NCI-H1436 (cell line): ENCODE data around the gene UBA6.

ENCODE experiments used
- DNase-seq: peaks from one replicate; lab custom pipeline; 2025; lab: John Stamatoyannopoulos, UW

UBA6 gene

DNA sequence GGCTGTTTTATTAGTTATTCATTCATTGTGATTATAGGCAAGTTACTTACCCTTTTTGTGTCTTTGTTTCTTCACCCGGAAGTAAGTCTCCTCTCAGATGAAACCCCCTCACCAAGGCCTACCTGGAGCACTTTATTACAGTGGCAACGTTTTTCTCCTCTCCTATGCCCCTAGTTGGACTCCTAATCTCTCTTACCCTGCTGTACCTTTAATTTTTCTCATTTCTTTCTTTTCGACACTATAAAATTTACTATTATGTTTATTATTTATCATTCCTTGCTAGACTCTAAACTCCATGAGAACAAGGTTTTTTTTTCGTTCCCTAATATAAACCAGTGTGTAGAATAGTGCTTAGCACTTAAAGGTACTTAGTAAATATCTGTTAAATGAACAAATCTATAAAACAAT is 124.9 kb downstream of the UBA6 start:
- DNase-seq = no peak

DNA sequence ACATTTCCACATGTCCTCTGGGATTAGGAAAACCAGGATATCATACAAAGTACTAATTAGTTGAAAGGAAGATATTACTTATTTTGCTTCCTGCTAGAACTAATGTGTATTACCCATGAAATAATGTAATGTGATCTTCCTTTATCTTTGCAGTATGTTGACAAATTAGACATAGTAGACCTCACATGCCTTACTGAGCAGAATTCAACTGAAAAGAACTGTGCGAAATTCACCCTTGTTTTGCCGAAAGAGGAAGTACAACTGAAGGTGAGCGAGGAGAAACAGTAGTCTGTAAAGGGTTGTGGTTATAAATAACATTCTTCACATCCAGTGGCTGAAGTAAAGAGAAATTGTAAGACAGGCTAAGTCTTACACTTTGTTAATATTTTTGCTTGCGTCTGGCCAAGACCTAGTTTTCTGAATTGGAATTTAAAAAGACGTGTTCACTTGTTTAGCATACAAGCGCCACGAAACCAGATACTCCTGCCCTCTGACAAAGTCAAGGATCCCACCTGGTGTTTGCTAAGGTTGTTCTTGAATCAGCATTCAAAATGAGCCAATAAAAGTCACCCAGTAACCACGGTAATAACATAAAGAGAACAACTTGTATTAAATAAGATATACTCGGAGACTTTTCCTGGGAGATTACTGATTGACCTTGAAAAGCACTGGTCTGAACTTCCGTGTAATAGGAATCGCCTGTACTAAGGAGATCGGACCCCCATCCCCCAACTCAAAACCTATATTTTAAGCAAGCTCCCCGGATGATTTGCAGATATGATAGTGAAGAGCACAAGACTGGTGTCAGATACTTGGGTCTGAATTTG is 125.5 kb downstream of the UBA6 start:
- peak; percentile 73 for DNase-seq

DNA sequence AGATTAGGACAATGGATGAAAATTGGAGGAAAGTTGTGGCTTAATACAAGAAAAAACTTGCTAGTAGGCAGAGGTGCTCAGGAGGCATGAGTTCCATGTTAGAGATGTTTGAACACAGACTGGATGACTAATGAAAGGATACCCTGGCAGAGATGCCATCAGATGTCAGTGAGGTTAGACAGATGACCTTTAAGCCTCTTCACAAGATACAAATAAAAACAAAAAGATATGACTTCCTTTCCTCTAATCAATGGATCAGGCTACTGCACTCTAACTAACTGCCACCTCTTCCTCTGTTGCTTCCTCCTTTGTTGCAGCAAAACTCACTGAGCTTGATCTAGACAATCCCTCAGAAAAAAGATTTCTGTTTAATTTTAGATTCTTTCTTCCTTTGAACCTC is 127.8 kb downstream of the UBA6 start:
- no peak for DNase-seq

DNA sequence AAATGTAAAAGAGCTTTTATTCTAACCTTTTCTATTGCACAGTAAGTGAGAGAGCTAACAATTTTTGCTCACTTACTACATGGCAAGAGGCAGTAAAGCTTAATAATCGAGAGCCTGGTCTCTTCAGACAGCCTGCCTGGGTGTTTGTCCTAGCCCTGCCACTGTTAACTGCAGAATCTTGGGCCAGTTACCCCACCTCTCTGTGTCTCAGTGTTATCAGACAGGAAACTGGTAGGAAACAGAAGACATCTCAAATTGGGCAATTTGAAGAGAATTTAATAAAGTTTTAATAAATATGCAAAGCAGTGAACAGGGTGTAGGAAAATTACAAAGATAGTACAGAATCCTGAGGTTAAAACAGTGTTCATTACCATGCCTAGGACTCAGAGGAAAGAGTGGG is 129.0 kb downstream of the UBA6 start:
- no peak for DNase-seq

DNA sequence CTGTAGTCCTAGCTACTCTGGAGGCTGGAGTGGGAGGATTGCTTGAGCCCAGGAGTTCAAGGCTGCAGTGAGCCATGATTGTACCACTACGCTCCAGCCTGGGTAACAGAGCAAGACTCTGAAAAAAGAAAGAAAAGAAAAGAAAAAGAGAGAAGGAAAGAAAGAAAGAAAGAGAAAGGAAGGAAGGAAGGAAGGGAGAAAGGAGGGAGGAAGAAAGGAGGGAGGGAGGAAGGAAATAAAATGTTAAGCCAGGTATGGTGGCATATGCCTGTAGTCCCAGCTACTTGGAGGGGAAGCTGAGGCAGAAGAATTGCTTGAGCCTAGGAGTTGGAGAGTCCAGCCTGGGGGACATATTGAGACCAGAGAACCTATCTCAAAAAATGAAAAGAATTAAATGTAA is 130.4 kb downstream of the UBA6 start:
- no peak for DNase-seq

DNA sequence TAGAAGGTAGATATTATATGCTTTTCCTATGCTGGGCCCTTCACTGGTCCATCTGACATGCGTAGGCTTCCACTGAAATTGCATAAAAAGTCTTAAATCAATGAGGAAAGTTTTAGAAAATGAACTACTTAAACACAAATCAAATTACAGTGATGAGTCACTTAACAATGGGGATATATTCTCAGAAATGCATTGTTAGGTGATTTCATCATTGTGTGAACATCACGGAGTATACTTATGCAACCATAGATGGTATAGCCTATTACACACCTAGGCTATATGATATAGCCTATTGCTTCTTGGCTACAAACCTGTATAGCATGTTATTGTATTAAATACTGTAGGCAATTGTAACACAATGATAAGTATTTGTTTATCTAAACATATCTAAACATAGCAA is 132.1 kb downstream of the UBA6 start:
- DNase-seq = no peak

DNA sequence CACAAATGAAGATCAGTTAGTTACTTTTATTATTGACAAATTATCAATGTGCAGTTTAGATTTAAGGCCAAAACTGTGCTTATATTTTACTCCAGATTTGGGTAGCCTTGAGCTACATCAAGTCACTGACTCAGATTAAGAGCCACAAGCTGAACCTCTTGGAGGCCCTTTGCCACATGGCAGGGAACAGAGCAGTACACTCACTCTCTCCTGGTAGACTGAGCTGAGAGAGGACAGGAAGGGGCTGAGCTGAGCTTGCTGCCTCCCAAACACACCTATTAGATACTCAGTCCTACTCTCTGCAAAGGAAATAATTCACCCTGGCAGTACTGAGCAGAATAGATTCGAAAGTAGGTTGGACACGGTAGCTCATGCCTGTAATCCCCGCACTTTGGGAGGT is 134.6 kb downstream of the UBA6 start:
- DNase-seq = no peak

DNA sequence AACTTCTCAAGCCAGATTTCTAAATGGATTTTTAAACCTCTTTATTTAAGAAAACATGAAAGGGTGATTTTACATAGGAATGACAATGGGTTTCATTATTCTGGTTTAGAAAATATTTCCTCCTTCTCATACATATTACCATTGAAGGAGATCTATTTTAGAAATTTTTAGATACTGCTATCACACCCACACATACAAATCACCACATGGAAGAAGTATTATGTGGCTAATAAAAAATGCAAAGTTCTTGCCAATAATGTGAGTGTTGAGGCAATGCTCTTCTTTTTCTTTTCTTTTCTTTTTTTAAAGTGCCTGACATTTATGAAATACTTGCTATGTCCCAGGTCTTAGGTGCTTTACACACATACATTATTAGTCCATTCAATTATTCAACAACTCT is 135.7 kb downstream of the UBA6 start:
- no peak for DNase-seq
